ENCODE results near the gene PID1. TPM values are rescaled to one million over a fixed set of nuclear protein-coding genes. Genes with fewer than 3 reads are reported as not detected.

The PID1 gene
- total RNA-seq, 1 experiment from 2014 or later: 0.15 TPM

DNA sequence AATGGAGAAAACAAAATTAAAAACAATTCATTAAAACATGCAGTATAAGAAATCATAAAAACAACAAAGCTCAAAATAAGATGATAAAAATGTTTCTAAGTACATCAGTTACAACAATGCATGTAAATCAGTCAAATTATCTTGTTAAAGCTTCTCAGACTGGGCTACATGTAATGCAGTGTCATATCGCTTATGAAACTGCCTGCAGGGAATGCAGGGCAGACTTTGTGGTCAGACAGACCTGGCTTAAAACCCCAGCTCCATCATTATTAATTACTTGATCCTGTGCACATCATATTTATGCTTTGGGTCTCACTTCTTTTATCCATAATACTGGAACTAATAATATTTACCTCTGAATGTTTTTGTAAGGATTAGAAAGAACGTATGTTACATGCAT, 74.6 kb downstream of the PID1 start:
- no peak overlapping the region for H3K4me2 ChIP-seq (ENCODE audit: low read length)
- H4K20me1 ChIP-seq (ENCODE audit: insufficient read depth): no peaks in the 10 kb centered on the region
- H3K9me2 ChIP-seq (ENCODE audit: insufficient read depth): no peaks in the 10 kb centered on the region
- ATAC-seq (no peak), DNase-seq (ENCODE audit: low read depth, low spot score) (no peak)
- H3K4me1 ChIP-seq (ENCODE audit: control insufficient read depth in 1 of 2, insufficient read depth in 2 of 2, low read length in 2 of 2): no peaks in the 10 kb centered on the region
- no peaks in the 10 kb centered on the region for H3K27me3 ChIP-seq (ENCODE audit: insufficient read depth, low read length)
- no peaks in the 10 kb centered on the region for H3K36me3 ChIP-seq (ENCODE audit: control insufficient read depth in 1 of 2, insufficient read depth in 2 of 2, low read length in 2 of 2)
- CTCF ChIA-PET: no interaction called here
- no peak overlapping the region for H3K9ac ChIP-seq (ENCODE audit: low read length)
- RAD21 ChIA-PET (ENCODE audit: low non-redundant PET in 1 of 2, low total read pairs in 2 of 2, uncharacterized antibody in 2 of 2, unreplicated experiment in 2 of 2): no interaction called here
- no peak overlapping the region for H3K4me3 ChIP-seq (replicated peaks in 1 of 2; ENCODE audit: low read depth in 1 of 2, low read length in 2 of 2)
- POLR2A ChIA-PET: no interaction called here
- BruUV-seq (replicated peaks): no TSS peak
- no peaks in the 10 kb centered on the region for H3K79me2 ChIP-seq (ENCODE audit: insufficient read depth, low read length)
- no peak overlapping the region for H2AFZ ChIP-seq (ENCODE audit: low read depth, low read length, poor library complexity, severe bottlenecking)
- intact Hi-C loops (cut with micrococcal nuclease): no loop called here
- no peaks in the 10 kb centered on the region for H3K9me3 ChIP-seq (ENCODE audit: control insufficient read depth in 1 of 2, insufficient read depth in 1 of 2, low read depth in 1 of 2, low read length in 2 of 2)
- no peak overlapping the region for H3K27ac ChIP-seq (ENCODE audit: low read depth, low read length)
- TF ChIP-seq, protein P1, sequence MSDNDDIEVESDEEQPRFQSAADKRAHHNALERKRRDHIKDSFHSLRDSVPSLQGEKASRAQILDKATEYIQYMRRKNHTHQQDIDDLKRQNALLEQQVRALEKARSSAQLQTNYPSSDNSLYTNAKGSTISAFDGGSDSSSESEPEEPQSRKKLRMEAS (IDR thresholded peaks at IDR 0.05): no peak
- TF ChIP-seq, protein P2, sequence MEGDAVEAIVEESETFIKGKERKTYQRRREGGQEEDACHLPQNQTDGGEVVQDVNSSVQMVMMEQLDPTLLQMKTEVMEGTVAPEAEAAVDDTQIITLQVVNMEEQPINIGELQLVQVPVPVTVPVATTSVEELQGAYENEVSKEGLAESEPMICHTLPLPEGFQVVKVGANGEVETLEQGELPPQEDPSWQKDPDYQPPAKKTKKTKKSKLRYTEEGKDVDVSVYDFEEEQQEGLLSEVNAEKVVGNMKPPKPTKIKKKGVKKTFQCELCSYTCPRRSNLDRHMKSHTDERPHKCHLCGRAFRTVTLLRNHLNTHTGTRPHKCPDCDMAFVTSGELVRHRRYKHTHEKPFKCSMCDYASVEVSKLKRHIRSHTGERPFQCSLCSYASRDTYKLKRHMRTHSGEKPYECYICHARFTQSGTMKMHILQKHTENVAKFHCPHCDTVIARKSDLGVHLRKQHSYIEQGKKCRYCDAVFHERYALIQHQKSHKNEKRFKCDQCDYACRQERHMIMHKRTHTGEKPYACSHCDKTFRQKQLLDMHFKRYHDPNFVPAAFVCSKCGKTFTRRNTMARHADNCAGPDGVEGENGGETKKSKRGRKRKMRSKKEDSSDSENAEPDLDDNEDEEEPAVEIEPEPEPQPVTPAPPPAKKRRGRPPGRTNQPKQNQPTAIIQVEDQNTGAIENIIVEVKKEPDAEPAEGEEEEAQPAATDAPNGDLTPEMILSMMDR (IDR thresholded peaks at IDR 0.05 in 2 of 3, conservative IDR thresholded peaks at IDR 0.05 in 1 of 3; ENCODE audit: borderline replicate concordance in 1 of 3, insufficient read depth in 1 of 3, low read depth in 2 of 3, low read length in 2 of 3): no peak

DNA sequence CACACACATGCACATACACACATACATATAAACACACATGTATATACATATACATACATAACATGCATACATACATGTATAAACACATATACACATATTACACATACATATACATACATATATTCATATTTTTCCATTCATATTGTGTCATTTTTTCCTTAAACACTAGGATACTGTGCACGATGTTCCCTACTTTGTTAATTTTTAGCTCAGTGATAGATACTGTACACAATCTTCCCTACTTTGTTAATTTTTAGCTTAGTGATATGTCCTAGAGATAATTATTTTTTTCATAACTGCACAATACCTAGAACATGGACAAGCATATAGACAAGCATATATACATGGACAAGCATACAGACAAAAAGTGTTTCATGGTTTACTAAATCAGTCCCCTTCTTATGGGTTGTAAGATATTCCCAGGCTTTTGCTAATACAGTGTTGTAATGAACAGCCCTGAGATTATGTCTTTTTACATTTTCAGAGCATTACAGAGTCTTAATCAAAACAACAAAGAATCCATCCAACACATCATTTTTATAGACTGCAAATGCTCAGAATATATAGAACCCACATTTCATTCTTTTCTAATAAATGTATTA, 75.6 kb downstream of the PID1 start:
- ATAC-seq: no peak
- H3K9me2 ChIP-seq (ENCODE audit: insufficient read depth): no peaks in the 10 kb centered on the region
- no TSS peak for BruUV-seq (replicated peaks)
- no peak for TF ChIP-seq REST (IDR thresholded peaks at IDR 0.05; ENCODE audit: low read depth)
- TF ChIP-seq CBX3 (IDR thresholded peaks at IDR 0.05; ENCODE audit: low read depth): no peak
- TF ChIP-seq FOSL1 (IDR thresholded peaks at IDR 0.05; ENCODE audit: low read depth): no peak
- no peak for TF ChIP-seq ATF3 (IDR thresholded peaks at IDR 0.05)
- TF ChIP-seq JUND (IDR thresholded peaks at IDR 0.05): no peak
- TF ChIP-seq EZH2phosphoT487 (IDR thresholded peaks at IDR 0.05; ENCODE audit: borderline replicate concordance): no peak
- TF ChIP-seq ZNF274 (IDR thresholded peaks at IDR 0.05; ENCODE audit: low read depth, low read length): no peak
- no peak for TF ChIP-seq YY1 (IDR thresholded peaks at IDR 0.05; ENCODE audit: extremely low read depth, insufficient replicate concordance, low read depth, low read length)
- TF ChIP-seq, protein P2 (IDR thresholded peaks at IDR 0.05 in 2 of 3, conservative IDR thresholded peaks at IDR 0.05 in 1 of 3; ENCODE audit: borderline replicate concordance in 1 of 3, insufficient read depth in 1 of 3, low read depth in 2 of 3, low read length in 2 of 3): no peak
- TF ChIP-seq POLR2AphosphoS5 (IDR thresholded peaks at IDR 0.05; ENCODE audit: low read depth, low read length): no peak

More for the DNA sequence above, 75.6 kb downstream of the PID1 start:
- CTCF ChIA-PET: no interaction called here
- RAD21 ChIA-PET (ENCODE audit: low non-redundant PET in 1 of 2, low total read pairs in 2 of 2, uncharacterized antibody in 2 of 2, unreplicated experiment in 2 of 2): no interaction called here
- Histone ChIP-seq H3K36me3 (ENCODE audit: control insufficient read depth in 1 of 2, insufficient read depth in 2 of 2, low read length in 2 of 2) (no peaks in the 10 kb centered on the region), H4K20me1 (ENCODE audit: insufficient read depth) (no peaks in the 10 kb centered on the region), H3K79me2 (ENCODE audit: insufficient read depth, low read length) (no peaks in the 10 kb centered on the region), H3K4me3 (replicated peaks in 1 of 2; ENCODE audit: low read depth in 1 of 2, low read length in 2 of 2) (no peak overlapping the region), H3K4me2 (ENCODE audit: low read length) (no peak overlapping the region), H3K9me3 (ENCODE audit: control insufficient read depth in 1 of 2, insufficient read depth in 1 of 2, low read depth in 1 of 2, low read length in 2 of 2) (no peaks in the 10 kb centered on the region), H2AFZ (ENCODE audit: low read depth, low read length, poor library complexity, severe bottlenecking) (no peak overlapping the region), H3K9ac (ENCODE audit: low read length) (no peak overlapping the region), H3K4me1 (ENCODE audit: control insufficient read depth in 1 of 2, insufficient read depth in 2 of 2, low read length in 2 of 2) (no peaks in the 10 kb centered on the region), H3K27ac (ENCODE audit: low read depth, low read length) (no peak overlapping the region), H3K27me3 (ENCODE audit: insufficient read depth, low read length) (no peaks in the 10 kb centered on the region)
- POLR2A ChIA-PET: no interaction called here
- intact Hi-C loops (cut with micrococcal nuclease): no loop called here
- no peak for DNase-seq (ENCODE audit: low read depth, low spot score)

Measured in HCT116 (cell line).